GM12878 (cell line): ENCODE measurements around the gene CSNK1G2. TPM values are rescaled to one million over a fixed set of nuclear protein-coding genes. Genes with fewer than 3 reads are reported as not detected.

Experiments
- CHD1 ChIP-seq: IDR thresholded peaks from 2 replicates; pipeline ENCODE4 v1.6.1; 2012; ENCODE audit warnings: low read depth, low read length, improper control_type of control experiment
- CHD4 ChIP-seq: fragments of 200-600 bp; sonication (generic); IDR thresholded peaks from 2 replicates; pipeline ENCODE4 v1.6.1; 2016; ENCODE audit warnings: mild to moderate bottlenecking
- EED ChIP-seq: sonication (generic); IDR thresholded peaks from 2 replicates; pipeline ENCODE4 v1.6.1; 2016; ENCODE audit warnings: antibody characterized with exemption, low read depth
- EZH2 ChIP-seq: IDR thresholded peaks from 2 replicates; pipeline ENCODE4 v1.6.1; 2012; ENCODE audit warnings: low read depth, mild to moderate bottlenecking, control low read depth, inconsistent platforms, low read length, borderline replicate concordance; ENCODE audit not compliant: control insufficient read depth
- GATAD2B ChIP-seq: fragments of 450-650 bp; conservative IDR thresholded peaks from 2 replicates; pipeline ENCODE4 v1.6.1; 2017; ENCODE audit warnings: low read depth, mild to moderate bottlenecking, moderate library complexity
- MXI1 ChIP-seq: fragments of 150-350 bp; IDR thresholded peaks from 2 replicates; pipeline ENCODE4 v1.6.1; 2011; ENCODE audit warnings: low read depth, mild to moderate bottlenecking, inconsistent platforms, low read length, improper control_type of control experiment
- RAD51 ChIP-seq: fragments of 450-650 bp; IDR thresholded peaks from 2 replicates; pipeline ENCODE4 v1.6.1; 2016; ENCODE audit warnings: moderate library complexity, mild to moderate bottlenecking, inconsistent platforms
- RCOR1 ChIP-seq: conservative IDR thresholded peaks from 2 replicates; pipeline ENCODE4 v1.6.1; 2012; ENCODE audit warnings: low read depth, low read length, improper control_type of control experiment
- SIN3A ChIP-seq: IDR thresholded peaks from 2 replicates; pipeline ENCODE4 v1.6.1; 2012; ENCODE audit warnings: low read depth, low read length, improper control_type of control experiment
- SIX5 ChIP-seq: IDR thresholded peaks from 2 replicates; pipeline ENCODE4 v1.6.1; 2011; ENCODE audit warnings: mild to moderate bottlenecking, low read depth, low read length, moderate library complexity; ENCODE audit not compliant: severe bottlenecking
- SMARCA5 ChIP-seq: fragments of 450-650 bp; IDR thresholded peaks from 2 replicates; pipeline ENCODE4 v1.6.1; 2017; ENCODE audit warnings: mild to moderate bottlenecking
- SP1 ChIP-seq: IDR thresholded peaks from one replicate; pipeline ENCODE4 v1.6.1; 2011; ENCODE audit warnings: low read depth, low read length
- ZNF207 ChIP-seq: fragments of 450-650 bp; IDR thresholded peaks from 2 replicates; pipeline ENCODE4 v1.6.1; 2014; ENCODE audit warnings: antibody characterized with exemption, mild to moderate bottlenecking, borderline replicate concordance
- ZNF24 ChIP-seq: fragments of 450-650 bp; IDR thresholded peaks from 2 replicates; pipeline ENCODE4 v1.6.1; 2017; ENCODE audit warnings: antibody characterized with exemption, mild to moderate bottlenecking
- polyA plus RNA-seq, 11 experiments: library from polyadenylated mRNA; depleted of rRNA in 4 of 11; unstranded in 6 of 11; stranded (reverse) in 5 of 11; fragments of >200 nt; fragmentation: Nextera tagmentation in 4 of 11; fragmentation: Illumina TruSeq in 1 of 11; extraction: Ambion mirVana in 4 of 11; extraction: Trizol in 1 of 11; gene quantifications; 1 replicate in 1 of 11; 2 replicates in 10 of 11; pipeline versions ENCODE4 v1.2.1 to v1.2.3, GENCODE V29; 2011 to 2016; ENCODE audit warnings: inconsistent platforms in 2 of 11, missing spikeins in 2 of 11, low read depth in 1 of 11
- total RNA-seq, 4 experiments: library from RNA; depleted of rRNA in 3 of 4; stranded (reverse); fragments of >200 nt in 3 of 4; fragmentation: Illumina TruSeq in 1 of 4; extraction: Trizol in 1 of 4; gene quantifications; 2 replicates each; pipeline versions ENCODE4 v1.2.1 to v1.2.3, GENCODE V29; 2013 to 2021
- TF ChIP-seq, protein P1 (sequence below): fragments of 450-650 bp; formaldehyde crosslinking; IDR thresholded peaks from 2 replicates; pipeline ENCODE4 v1.4.0; 2020; ENCODE audit warnings: mild to moderate bottlenecking, moderate library complexity
- TF ChIP-seq, protein P2 (sequence below): fragments of 450-650 bp; IDR thresholded peaks from 2 replicates; pipeline ENCODE4 v1.6.1; 2014; ENCODE audit warnings: mild to moderate bottlenecking
- TF ChIP-seq, protein P3 (sequence below): fragments of 450-650 bp; IDR thresholded peaks from 2 replicates; pipeline ENCODE4 v1.6.1; 2017; ENCODE audit warnings: mild to moderate bottlenecking, moderate library complexity
- TF ChIP-seq, protein P4 (sequence below): IDR thresholded peaks from 2 replicates; pipeline ENCODE4 v1.6.1; 2011; ENCODE audit warnings: mild to moderate bottlenecking, low read depth, low read length, moderate library complexity; ENCODE audit not compliant: insufficient replicate concordance
- TF ChIP-seq, protein P5 (sequence below): IDR thresholded peaks from 2 replicates; pipeline ENCODE4 v1.6.1; 2011; ENCODE audit warnings: borderline replicate concordance, low read depth, mild to moderate bottlenecking, moderate library complexity, mixed read lengths, low read length; ENCODE audit not compliant: insufficient read depth; ENCODE audit errors: extremely low read length

Gene CSNK1G2
- total and polyA plus RNA-seq, 10 of the 15 experiments (the other 5 are each of a cell fraction or from before 2014, with no cell fraction given), result 0.64 to 109 (median 25.0) TPM

DNA sequence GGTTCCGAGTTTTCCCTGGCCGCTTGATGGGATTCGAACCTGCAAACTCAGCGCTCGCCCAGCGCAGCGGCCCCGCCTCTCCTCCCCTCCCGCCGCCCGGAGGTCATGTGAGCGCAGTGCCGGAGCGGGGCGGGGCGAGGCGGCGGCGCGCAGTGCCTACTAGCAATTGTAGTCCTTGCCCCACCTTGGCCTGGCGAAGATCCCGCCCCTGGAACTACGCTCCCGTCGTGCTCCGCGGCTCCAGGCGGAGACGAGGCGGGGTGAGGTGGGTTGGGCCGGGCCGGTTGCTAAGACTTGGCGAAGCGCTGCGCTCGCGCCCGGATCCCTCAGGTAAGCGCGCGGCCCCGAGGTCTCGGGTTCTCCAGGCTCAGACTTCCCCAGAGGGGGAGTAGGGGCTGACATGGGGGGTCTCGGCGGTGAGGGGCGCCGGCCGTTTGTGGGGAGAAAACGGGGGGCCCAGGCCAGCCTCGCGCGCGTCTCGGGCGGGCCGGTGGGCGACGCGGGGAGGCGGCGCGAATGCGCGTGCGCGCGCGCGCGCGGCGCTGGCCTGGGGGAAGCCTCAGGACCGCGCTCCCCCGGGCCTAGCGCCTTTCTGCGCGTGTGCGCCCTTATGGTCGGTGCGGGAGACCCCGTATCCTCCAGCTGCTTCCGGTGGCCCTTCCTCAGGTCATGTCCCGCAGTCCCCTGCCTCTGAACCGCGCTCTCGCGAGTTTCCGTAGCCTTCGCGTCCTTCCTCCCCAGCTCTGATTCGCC lies 35.7 kb upstream of the CSNK1G2 start, which contains the start of the genes ADAT3 and SCAMP4 (continued):
- no peak for TF ChIP-seq RCOR1
- no peak for TF ChIP-seq EZH2
- TF ChIP-seq, protein P1, sequence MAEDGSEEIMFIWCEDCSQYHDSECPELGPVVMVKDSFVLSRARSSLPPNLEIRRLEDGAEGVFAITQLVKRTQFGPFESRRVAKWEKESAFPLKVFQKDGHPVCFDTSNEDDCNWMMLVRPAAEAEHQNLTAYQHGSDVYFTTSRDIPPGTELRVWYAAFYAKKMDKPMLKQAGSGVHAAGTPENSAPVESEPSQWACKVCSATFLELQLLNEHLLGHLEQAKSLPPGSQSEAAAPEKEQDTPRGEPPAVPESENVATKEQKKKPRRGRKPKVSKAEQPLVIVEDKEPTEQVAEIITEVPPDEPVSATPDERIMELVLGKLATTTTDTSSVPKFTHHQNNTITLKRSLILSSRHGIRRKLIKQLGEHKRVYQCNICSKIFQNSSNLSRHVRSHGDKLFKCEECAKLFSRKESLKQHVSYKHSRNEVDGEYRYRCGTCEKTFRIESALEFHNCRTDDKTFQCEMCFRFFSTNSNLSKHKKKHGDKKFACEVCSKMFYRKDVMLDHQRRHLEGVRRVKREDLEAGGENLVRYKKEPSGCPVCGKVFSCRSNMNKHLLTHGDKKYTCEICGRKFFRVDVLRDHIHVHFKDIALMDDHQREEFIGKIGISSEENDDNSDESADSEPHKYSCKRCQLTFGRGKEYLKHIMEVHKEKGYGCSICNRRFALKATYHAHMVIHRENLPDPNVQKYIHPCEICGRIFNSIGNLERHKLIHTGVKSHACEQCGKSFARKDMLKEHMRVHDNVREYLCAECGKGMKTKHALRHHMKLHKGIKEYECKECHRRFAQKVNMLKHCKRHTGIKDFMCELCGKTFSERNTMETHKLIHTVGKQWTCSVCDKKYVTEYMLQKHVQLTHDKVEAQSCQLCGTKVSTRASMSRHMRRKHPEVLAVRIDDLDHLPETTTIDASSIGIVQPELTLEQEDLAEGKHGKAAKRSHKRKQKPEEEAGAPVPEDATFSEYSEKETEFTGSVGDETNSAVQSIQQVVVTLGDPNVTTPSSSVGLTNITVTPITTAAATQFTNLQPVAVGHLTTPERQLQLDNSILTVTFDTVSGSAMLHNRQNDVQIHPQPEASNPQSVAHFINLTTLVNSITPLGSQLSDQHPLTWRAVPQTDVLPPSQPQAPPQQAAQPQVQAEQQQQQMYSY (CRISPR knock-in tag), result no peak
- TF ChIP-seq, protein P2, sequence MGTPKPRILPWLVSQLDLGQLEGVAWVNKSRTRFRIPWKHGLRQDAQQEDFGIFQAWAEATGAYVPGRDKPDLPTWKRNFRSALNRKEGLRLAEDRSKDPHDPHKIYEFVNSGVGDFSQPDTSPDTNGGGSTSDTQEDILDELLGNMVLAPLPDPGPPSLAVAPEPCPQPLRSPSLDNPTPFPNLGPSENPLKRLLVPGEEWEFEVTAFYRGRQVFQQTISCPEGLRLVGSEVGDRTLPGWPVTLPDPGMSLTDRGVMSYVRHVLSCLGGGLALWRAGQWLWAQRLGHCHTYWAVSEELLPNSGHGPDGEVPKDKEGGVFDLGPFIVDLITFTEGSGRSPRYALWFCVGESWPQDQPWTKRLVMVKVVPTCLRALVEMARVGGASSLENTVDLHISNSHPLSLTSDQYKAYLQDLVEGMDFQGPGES, result 0 out of 2 replicates have a peak, but pooled peaks have one; percentile 20
- no peak for TF ChIP-seq EED
- TF ChIP-seq GATAD2B, result peak; percentile 90
- TF ChIP-seq ZNF24, result no peak
- TF ChIP-seq, protein P3, sequence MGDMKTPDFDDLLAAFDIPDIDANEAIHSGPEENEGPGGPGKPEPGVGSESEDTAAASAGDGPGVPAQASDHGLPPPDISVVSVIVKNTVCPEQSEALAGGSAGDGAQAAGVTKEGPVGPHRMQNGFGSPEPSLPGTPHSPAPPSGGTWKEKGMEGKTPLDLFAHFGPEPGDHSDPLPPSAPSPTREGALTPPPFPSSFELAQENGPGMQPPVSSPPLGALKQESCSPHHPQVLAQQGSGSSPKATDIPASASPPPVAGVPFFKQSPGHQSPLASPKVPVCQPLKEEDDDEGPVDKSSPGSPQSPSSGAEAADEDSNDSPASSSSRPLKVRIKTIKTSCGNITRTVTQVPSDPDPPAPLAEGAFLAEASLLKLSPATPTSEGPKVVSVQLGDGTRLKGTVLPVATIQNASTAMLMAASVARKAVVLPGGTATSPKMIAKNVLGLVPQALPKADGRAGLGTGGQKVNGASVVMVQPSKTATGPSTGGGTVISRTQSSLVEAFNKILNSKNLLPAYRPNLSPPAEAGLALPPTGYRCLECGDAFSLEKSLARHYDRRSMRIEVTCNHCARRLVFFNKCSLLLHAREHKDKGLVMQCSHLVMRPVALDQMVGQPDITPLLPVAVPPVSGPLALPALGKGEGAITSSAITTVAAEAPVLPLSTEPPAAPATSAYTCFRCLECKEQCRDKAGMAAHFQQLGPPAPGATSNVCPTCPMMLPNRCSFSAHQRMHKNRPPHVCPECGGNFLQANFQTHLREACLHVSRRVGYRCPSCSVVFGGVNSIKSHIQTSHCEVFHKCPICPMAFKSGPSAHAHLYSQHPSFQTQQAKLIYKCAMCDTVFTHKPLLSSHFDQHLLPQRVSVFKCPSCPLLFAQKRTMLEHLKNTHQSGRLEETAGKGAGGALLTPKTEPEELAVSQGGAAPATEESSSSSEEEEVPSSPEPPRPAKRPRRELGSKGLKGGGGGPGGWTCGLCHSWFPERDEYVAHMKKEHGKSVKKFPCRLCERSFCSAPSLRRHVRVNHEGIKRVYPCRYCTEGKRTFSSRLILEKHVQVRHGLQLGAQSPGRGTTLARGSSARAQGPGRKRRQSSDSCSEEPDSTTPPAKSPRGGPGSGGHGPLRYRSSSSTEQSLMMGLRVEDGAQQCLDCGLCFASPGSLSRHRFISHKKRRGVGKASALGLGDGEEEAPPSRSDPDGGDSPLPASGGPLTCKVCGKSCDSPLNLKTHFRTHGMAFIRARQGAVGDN, result peak; percentile 100
- TF ChIP-seq SIX5, result peak; percentile 93
- 0 out of 2 replicates have a peak, but pooled peaks have one; percentile 70 for TF ChIP-seq ZNF207
- no peak for TF ChIP-seq CHD4
- TF ChIP-seq SP1, result peak; percentile 79
- TF ChIP-seq SIN3A, result peak; percentile 16; the same call in 1 of the 2 replicates
- TF ChIP-seq SMARCA5, result peak; percentile 94
- TF ChIP-seq RAD51, result peak; percentile 83
- TF ChIP-seq MXI1, result peak; percentile 69
- TF ChIP-seq, protein P4, sequence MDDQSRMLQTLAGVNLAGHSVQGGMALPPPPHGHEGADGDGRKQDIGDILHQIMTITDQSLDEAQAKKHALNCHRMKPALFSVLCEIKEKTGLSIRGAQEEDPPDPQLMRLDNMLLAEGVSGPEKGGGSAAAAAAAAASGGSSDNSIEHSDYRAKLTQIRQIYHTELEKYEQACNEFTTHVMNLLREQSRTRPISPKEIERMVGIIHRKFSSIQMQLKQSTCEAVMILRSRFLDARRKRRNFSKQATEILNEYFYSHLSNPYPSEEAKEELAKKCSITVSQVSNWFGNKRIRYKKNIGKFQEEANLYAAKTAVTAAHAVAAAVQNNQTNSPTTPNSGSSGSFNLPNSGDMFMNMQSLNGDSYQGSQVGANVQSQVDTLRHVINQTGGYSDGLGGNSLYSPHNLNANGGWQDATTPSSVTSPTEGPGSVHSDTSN, result peak; percentile 90
- TF ChIP-seq, protein P5, sequence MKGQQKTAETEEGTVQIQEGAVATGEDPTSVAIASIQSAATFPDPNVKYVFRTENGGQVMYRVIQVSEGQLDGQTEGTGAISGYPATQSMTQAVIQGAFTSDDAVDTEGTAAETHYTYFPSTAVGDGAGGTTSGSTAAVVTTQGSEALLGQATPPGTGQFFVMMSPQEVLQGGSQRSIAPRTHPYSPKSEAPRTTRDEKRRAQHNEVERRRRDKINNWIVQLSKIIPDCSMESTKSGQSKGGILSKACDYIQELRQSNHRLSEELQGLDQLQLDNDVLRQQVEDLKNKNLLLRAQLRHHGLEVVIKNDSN, result peak; percentile 93
- TF ChIP-seq CHD1, result peak; percentile 52; the same call in 1 of the 2 replicates
